ENCODE results near the gene LUC7L3. TPM values are rescaled to one million over a fixed set of nuclear protein-coding genes. Genes with fewer than 3 reads are reported as not detected.

LUC7L3 gene
- total and polyA plus RNA-seq, 2 of the 13 experiments (the other 11 are each of a cell fraction or from before 2014, with no cell fraction given) = 108 to 120 TPM

DNA sequence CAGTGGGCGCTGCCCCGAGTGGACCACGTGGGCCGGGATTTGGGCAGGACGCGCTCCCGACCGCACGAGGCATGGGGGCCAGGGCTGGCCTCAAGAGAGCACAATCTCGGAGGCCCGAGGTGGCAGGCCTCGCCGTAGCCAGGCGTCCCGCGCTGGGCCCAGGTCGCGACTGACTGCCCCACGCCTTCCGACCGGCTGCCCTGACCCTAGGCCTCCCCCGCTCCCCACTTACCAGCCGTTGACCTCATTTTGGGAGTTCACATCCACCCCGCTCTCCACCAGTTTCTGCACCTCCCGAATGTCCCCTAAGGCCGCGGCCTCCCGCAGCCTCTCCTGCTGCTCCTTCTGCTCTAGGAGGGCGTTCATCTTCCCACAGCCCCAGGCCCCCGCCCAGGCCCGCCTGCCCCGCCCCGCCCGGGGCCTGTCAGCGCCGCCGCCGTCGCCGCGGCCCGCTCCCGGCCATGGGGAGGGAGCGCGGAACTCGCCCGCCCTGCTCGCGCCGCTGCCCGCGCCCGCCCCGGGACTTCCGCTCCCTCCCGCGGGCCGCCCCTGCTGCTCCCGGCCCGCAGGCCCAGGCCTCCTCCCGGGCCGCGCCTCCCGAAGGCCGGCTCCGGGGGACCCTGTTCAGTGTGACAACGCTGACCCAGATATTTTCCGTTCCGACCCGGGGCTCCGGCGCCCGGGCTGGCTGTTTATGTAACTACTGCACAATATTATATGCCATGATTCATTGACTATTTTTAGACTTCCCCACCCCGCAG, 11.9 kb upstream of the LUC7L3 start, which contains the start of gene ANKRD40 (continued):
- TF ChIP-seq RBAK (CRISPR knock-in tag; IDR thresholded peaks at IDR 0.05) (0 out of 2 replicates have a peak, but pooled peaks have one; percentile 50), ZMYM4 (CRISPR knock-in tag; IDR thresholded peaks at IDR 0.05) (peak; percentile 66), ZNF264 (CRISPR knock-in tag; IDR thresholded peaks at IDR 0.05) (peak; percentile 81; the same call in 1 of the 2 replicates), HOXA3 (CRISPR knock-in tag; IDR thresholded peaks at IDR 0.05) (peak; percentile 88), STAT5B (CRISPR knock-in tag; IDR thresholded peaks at IDR 0.05) (0 out of 2 replicates have a peak, but pooled peaks have one; percentile 54), JUNB (CRISPR knock-in tag; IDR thresholded peaks at IDR 0.05; ENCODE audit: borderline replicate concordance) (no peak), ZNF589 (CRISPR knock-in tag; conservative IDR thresholded peaks at IDR 0.05) (peak; percentile 73; the same call in 1 of the 2 replicates), ZNF547 (CRISPR knock-in tag; IDR thresholded peaks at IDR 0.05) (no peak), PRPF4 (IDR thresholded peaks at IDR 0.05; ENCODE audit: low read depth, low read length, poor library complexity, severe bottlenecking) (no peak), HNF4G (IDR thresholded peaks at IDR 0.05; ENCODE audit: borderline replicate concordance, low read depth, low read length) (peak; percentile 55; the same call in 1 of the 2 replicates), HNF4G (CRISPR knock-in tag; IDR thresholded peaks at IDR 0.05; ENCODE audit: borderline replicate concordance, low read depth) (no peak), FOXA1 (IDR thresholded peaks at IDR 0.05) (no peak), FOXA1 (CRISPR knock-in tag; IDR thresholded peaks at IDR 0.05) (peak; percentile 41; the same call in 1 of the 2 replicates), IRX3 (CRISPR knock-in tag; IDR thresholded peaks at IDR 0.05; ENCODE audit: borderline replicate concordance, low read depth) (no peak; the same call in 1 of the 2 replicates), MEF2D (CRISPR knock-in tag; IDR thresholded peaks at IDR 0.05) (peak; percentile 96), XBP1 (CRISPR knock-in tag; IDR thresholded peaks at IDR 0.05) (peak; percentile 84), AHR (CRISPR knock-in tag; IDR thresholded peaks at IDR 0.05) (peak; percentile 51; the same call in 1 of the 2 replicates)
- TF ChIP-seq, protein P1, sequence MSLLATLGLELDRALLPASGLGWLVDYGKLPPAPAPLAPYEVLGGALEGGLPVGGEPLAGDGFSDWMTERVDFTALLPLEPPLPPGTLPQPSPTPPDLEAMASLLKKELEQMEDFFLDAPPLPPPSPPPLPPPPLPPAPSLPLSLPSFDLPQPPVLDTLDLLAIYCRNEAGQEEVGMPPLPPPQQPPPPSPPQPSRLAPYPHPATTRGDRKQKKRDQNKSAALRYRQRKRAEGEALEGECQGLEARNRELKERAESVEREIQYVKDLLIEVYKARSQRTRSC (CRISPR knock-in tag; IDR thresholded peaks at IDR 0.05; ENCODE audit: low read depth) = no peak
- TF ChIP-seq, protein P2, sequence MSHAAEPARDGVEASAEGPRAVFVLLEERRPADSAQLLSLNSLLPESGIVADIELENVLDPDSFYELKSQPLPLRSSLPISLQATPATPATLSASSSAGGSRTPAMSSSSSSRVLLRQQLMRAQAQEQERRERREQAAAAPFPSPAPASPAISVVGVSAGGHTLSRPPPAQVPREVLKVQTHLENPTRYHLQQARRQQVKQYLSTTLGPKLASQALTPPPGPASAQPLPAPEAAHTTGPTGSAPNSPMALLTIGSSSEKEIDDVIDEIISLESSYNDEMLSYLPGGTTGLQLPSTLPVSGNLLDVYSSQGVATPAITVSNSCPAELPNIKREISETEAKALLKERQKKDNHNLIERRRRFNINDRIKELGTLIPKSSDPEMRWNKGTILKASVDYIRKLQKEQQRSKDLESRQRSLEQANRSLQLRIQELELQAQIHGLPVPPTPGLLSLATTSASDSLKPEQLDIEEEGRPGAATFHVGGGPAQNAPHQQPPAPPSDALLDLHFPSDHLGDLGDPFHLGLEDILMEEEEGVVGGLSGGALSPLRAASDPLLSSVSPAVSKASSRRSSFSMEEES (CRISPR knock-in tag; IDR thresholded peaks at IDR 0.05) = no peak; the same call in none of the 2 replicates
- TF ChIP-seq, protein P3, sequence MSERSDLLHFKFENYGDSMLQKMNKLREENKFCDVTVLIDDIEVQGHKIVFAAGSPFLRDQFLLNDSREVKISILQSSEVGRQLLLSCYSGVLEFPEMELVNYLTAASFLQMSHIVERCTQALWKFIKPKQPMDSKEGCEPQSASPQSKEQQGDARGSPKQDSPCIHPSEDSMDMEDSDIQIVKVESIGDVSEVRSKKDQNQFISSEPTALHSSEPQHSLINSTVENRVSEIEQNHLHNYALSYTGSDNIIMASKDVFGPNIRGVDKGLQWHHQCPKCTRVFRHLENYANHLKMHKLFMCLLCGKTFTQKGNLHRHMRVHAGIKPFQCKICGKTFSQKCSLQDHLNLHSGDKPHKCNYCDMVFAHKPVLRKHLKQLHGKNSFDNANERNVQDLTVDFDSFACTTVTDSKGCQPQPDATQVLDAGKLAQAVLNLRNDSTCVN (CRISPR knock-in tag; IDR thresholded peaks at IDR 0.05; ENCODE audit: borderline replicate concordance) = peak; percentile 59; the same call in 1 of the 2 replicates
- TF ChIP-seq, protein P4, sequence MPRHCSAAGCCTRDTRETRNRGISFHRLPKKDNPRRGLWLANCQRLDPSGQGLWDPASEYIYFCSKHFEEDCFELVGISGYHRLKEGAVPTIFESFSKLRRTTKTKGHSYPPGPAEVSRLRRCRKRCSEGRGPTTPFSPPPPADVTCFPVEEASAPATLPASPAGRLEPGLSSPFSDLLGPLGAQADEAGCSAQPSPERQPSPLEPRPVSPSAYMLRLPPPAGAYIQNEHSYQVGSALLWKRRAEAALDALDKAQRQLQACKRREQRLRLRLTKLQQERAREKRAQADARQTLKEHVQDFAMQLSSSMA (CRISPR knock-in tag; IDR thresholded peaks at IDR 0.05) = no peak; the same call in none of the 2 replicates
- TF ChIP-seq, protein P5, sequence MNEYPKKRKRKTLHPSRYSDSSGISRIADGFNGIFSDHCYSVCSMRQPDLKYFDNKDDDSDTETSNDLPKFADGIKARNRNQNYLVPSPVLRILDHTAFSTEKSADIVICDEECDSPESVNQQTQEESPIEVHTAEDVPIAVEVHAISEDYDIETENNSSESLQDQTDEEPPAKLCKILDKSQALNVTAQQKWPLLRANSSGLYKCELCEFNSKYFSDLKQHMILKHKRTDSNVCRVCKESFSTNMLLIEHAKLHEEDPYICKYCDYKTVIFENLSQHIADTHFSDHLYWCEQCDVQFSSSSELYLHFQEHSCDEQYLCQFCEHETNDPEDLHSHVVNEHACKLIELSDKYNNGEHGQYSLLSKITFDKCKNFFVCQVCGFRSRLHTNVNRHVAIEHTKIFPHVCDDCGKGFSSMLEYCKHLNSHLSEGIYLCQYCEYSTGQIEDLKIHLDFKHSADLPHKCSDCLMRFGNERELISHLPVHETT (CRISPR knock-in tag; conservative IDR thresholded peaks at IDR 0.05) = peak; percentile 100
- TF ChIP-seq, protein P6, sequence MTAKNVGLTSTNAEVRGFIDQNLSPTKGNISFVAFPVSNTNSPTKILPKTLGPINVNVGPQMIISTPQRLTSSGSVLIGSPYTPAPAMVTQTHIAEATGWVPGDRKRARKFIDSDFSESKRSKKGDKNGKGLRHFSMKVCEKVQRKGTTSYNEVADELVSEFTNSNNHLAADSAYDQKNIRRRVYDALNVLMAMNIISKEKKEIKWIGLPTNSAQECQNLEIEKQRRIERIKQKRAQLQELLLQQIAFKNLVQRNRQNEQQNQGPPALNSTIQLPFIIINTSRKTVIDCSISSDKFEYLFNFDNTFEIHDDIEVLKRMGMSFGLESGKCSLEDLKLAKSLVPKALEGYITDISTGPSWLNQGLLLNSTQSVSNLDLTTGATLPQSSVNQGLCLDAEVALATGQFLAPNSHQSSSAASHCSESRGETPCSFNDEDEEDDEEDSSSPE (CRISPR knock-in tag; IDR thresholded peaks at IDR 0.05) = peak; percentile 80
